Spleen (tissue), 11 donors: ENCODE measurements around the gene INSR. TPM values are rescaled to one million over a fixed set of nuclear protein-coding genes. Genes with fewer than 3 reads are reported as not detected.

Experiments used
- DNase-seq: peaks from one replicate; pipeline ENCODE4 v3.0.0-alpha.2; 2020
- H3K27ac ChIP-seq, 8 donors: fragments of 200-600 bp; sonication (generic) in 7 of 8; 1 replicate in 4 of 8; 2 replicates in 4 of 8; pipeline versions ENCODE4 v1.5.0 to v1.8.0; 2016 to 2021; ENCODE audit warnings: inconsistent platforms in 4 of 8, mild to moderate bottlenecking in 4 of 8, moderate library complexity in 1 of 8
- H3K27me3 ChIP-seq, 7 donors: fragments of 200-600 bp; sonication (generic) in 6 of 7; replicated peaks in 1 of 7; 1 replicate in 4 of 7; 2 replicates in 3 of 7; pipeline versions ENCODE4 v1.5.0 to v1.8.0; 2016 to 2021; ENCODE audit warnings: inconsistent platforms in 3 of 7, mild to moderate bottlenecking in 1 of 7
- H3K36me3 ChIP-seq, 6 donors: fragments of 200-600 bp; sonication (generic) in 5 of 6; 1 replicate in 4 of 6; 2 replicates in 2 of 6; pipeline versions ENCODE4 v1.5.0 to v1.8.0; 2016 to 2021; ENCODE audit warnings: inconsistent platforms in 2 of 6
- H3K4me1 ChIP-seq, 6 donors: fragments of 200-600 bp; sonication (generic) in 5 of 6; 1 replicate in 3 of 6; 2 replicates in 3 of 6; pipeline versions ENCODE4 v1.5.0 to v1.8.0; 2016 to 2021; ENCODE audit warnings: inconsistent platforms in 3 of 6
- H3K4me3 ChIP-seq, 8 donors: fragments of 200-600 bp; sonication (generic) in 7 of 8; 1 replicate in 4 of 8; 2 replicates in 4 of 8; pipeline versions ENCODE4 v1.5.0 to v1.8.0; 2016 to 2021; ENCODE audit warnings: inconsistent platforms in 4 of 8, mild to moderate bottlenecking in 4 of 8, moderate library complexity in 2 of 8
- H3K9me3 ChIP-seq, 8 donors: fragments of 200-600 bp; sonication (generic) in 7 of 8; 1 replicate in 4 of 8; 2 replicates in 4 of 8; pipeline versions ENCODE4 v1.5.0 to v1.8.0; 2016 to 2021; ENCODE audit warnings: inconsistent platforms in 4 of 8
- POLR2A ChIP-seq, 3 donors: fragments of 450-650 bp; IDR thresholded peaks; one replicate each; pipeline ENCODE4 v1.5.1; 2017; ENCODE audit warnings: antibody characterized with exemption in 3 of 3, mild to moderate bottlenecking in 1 of 3
- POLR2AphosphoS5 ChIP-seq, 3 donors: sonication (generic); formaldehyde crosslinking; IDR thresholded peaks; one replicate each; pipeline ENCODE4 v1.5.1; 2017; ENCODE audit warnings: antibody characterized with exemption in 3 of 3
- WGBS, 5 donors: extraction: QIAGEN DNeasy Blood & Tissue Kit in 3 of 5; methylation state at CpG; one replicate each; pipeline versions ENCODE4 v1.1.5 to v1.1.7; 2013 to 2018; 5-methylcytosine and 5-hydroxymethylcytosine counted together
- intact Hi-C: fragments of 100-400 bp; cut with DNase I; formaldehyde crosslinking; loops from one replicate; pipeline ENCODE4 v1.15.0; 2023; ENCODE audit warnings: low total_unique reads
- polyA plus RNA-seq, 3 donors: library from polyadenylated mRNA; stranded (reverse); fragments of 200-250 nt; gene quantifications; one replicate each; pipeline ENCODE4 v1.2.1, GENCODE V29; 2013
- total RNA-seq, 7 donors: library from RNA; depleted of rRNA in 3 of 7; stranded (reverse); fragments of >200 nt in 3 of 7; fragmentation: NEBNext Ultra II Directional in 4 of 7; extraction: Animal tissue kit (Norgen Biotek cat#: 25700) in 4 of 7; gene quantifications; one replicate each; pipeline versions ENCODE4 v1.1.0 to v1.2.1, GENCODE V29; 2016 to 2021
- TF ChIP-seq, protein P1 (sequence below), 11 experiments: fragments of 200-600 bp in 7 of 11; fragments of 450-650 bp in 4 of 11; sonication (generic) in 4 of 11; IDR thresholded peaks in 8 of 11; conservative IDR thresholded peaks in 3 of 11; 1 replicate in 7 of 11; 2 replicates in 4 of 11; pipeline versions ENCODE4 v1.4.0 to v1.8.0; 2016 to 2021; ENCODE audit warnings: antibody characterized with exemption in 11 of 11, inconsistent platforms in 4 of 11, mild to moderate bottlenecking in 1 of 11
- donor health status: healthy with polysubstance abuse.
- donor health status: DM: no; HTN: no; CAD: no; lungs with moderate emphysema.
- donor health status: DM: no; HTN: no; CAD: no.
- donor health status: Bipolar disorder and iron deficiency.
- donor health status: healthy.
- donor health status: DM: no; HTN: no; CAD: no.
- donor health status: DM: yes; HTN: yes; CAD: no.

INSR gene
- total and polyA plus RNA-seq, 10 donors = 7.6 to 467 (median 228) TPM

DNA sequence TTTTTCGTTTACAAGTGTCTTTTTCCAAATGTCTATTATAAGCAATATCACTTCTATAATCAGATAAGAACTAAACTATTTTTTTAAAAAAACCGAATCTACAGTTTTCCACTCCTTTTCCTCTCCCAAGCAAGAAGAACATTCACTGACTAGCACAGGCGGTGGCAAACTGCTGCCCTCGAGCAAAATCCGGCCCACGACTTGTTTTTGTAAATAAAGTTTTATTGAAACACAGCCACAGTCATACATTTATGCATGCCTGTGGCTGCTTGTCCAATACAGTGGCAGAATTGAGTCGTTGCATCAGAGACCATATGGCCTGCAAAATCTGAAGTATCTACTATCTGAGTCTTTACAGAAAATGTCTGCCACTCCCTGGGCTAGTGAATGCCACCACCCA is 27.4 kb downstream of the INSR start:
- H3K4me1 ChIP-seq = peaks cover 6 to 93% (median 58%) of the 10 kb centered on the region in 6 donors
- H3K36me3 ChIP-seq = peaks cover 0 to 75% (median 12%) of the 10 kb centered on the region in 6 donors
- no peak for DNase-seq
- intact Hi-C loops = no loop called here
- peaks cover 0 to 5% (median 0%) of the 10 kb centered on the region in 8 donors for H3K9me3 ChIP-seq
- WGBS, 5 donors = 85 to 96% (median 92%) methylated on average over 7 of the region's 7 CpGs
- peak overlapping the region in 2 of 8 donors; percentile 25 to 64 for H3K27ac ChIP-seq
- TF ChIP-seq POLR2A (IDR thresholded peaks at IDR 0.05) (no peak), POLR2AphosphoS5 (IDR thresholded peaks at IDR 0.05) (no peak)
- no peaks in the 10 kb centered on the region for H3K27me3 ChIP-seq
- no peak overlapping the region for H3K4me3 ChIP-seq

- Histone ChIP-seq H3K9me3 (peaks cover 0 to 5% (median 0%) of the 10 kb centered on the region in 8 donors), H3K27ac (peak overlapping the region in 5 of 8 donors; percentile 24 to 64 (median 27)), H3K4me1 (peaks cover 6 to 93% (median 57%) of the 10 kb centered on the region in 6 donors), H3K4me3 (no peak overlapping the region), H3K36me3 (peaks cover 0 to 75% (median 12%) of the 10 kb centered on the region in 6 donors), H3K27me3 (no peaks in the 10 kb centered on the region)
- TF ChIP-seq, protein P1, sequence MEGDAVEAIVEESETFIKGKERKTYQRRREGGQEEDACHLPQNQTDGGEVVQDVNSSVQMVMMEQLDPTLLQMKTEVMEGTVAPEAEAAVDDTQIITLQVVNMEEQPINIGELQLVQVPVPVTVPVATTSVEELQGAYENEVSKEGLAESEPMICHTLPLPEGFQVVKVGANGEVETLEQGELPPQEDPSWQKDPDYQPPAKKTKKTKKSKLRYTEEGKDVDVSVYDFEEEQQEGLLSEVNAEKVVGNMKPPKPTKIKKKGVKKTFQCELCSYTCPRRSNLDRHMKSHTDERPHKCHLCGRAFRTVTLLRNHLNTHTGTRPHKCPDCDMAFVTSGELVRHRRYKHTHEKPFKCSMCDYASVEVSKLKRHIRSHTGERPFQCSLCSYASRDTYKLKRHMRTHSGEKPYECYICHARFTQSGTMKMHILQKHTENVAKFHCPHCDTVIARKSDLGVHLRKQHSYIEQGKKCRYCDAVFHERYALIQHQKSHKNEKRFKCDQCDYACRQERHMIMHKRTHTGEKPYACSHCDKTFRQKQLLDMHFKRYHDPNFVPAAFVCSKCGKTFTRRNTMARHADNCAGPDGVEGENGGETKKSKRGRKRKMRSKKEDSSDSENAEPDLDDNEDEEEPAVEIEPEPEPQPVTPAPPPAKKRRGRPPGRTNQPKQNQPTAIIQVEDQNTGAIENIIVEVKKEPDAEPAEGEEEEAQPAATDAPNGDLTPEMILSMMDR (IDR thresholded peaks at IDR 0.05 in 8 of 11, conservative IDR thresholded peaks at IDR 0.05 in 3 of 11) = no peak
- TF ChIP-seq POLR2A (IDR thresholded peaks at IDR 0.05) (no peak), POLR2AphosphoS5 (IDR thresholded peaks at IDR 0.05) (peak in 1 of 3 donors; percentile 18)
- intact Hi-C loops = no loop called here
- 26 to 62% (median 42%) methylated on average over 5 of the region's 5 CpGs for WGBS, 5 donors
- no peak for DNase-seq
Observed at GRCh38 chr19:7265963-7266362, 28.3 kb downstream of the INSR start.

GRCh38 chr19:7264858-7265257 is 29.4 kb downstream of the INSR start:
- peaks cover 0 to 5% (median 0%) of the 10 kb centered on the region in 8 donors for H3K9me3 ChIP-seq
- H3K36me3 ChIP-seq = peaks cover 0 to 73% (median 12%) of the 10 kb centered on the region in 6 donors
- peaks cover 6 to 95% (median 60%) of the 10 kb centered on the region in 6 donors for H3K4me1 ChIP-seq
- TF ChIP-seq POLR2AphosphoS5 (IDR thresholded peaks at IDR 0.05) = no peak
- TF ChIP-seq, protein P1 (IDR thresholded peaks at IDR 0.05 in 8 of 11, conservative IDR thresholded peaks at IDR 0.05 in 3 of 11) = no peak
- TF ChIP-seq POLR2A (IDR thresholded peaks at IDR 0.05) = no peak
- H3K4me3 ChIP-seq = peak overlapping the region in 1 of 8 donors; percentile 22
- no peaks in the 10 kb centered on the region for H3K27me3 ChIP-seq
- no peak for DNase-seq
- intact Hi-C loops = no loop called here
- peak overlapping the region in 4 of 8 donors; percentile 6 to 64 (median 44) for H3K27ac ChIP-seq
- 87 to 95% (median 92%) methylated on average over 4 of the region's 4 CpGs for WGBS, 5 donors

- intact Hi-C loops = no loop called here
Observed at GRCh38 chr19:7263521-7263920, 30.7 kb downstream of the INSR start.

More at GRCh38 chr19:7263521-7263920, 30.7 kb downstream of the INSR start:
- H3K4me3 ChIP-seq = no peak overlapping the region
- H3K27me3 ChIP-seq = no peaks in the 10 kb centered on the region
- TF ChIP-seq POLR2A (IDR thresholded peaks at IDR 0.05) (no peak), POLR2AphosphoS5 (IDR thresholded peaks at IDR 0.05) (no peak)
- TF ChIP-seq, protein P1 (IDR thresholded peaks at IDR 0.05 in 8 of 11, conservative IDR thresholded peaks at IDR 0.05 in 3 of 11) = no peak
- DNase-seq = no peak
- H3K36me3 ChIP-seq = peaks cover 0 to 72% (median 12%) of the 10 kb centered on the region in 6 donors
- peak overlapping the region in 3 of 8 donors; percentile 14 to 46 (median 21) for H3K27ac ChIP-seq
- peaks cover 6 to 91% (median 58%) of the 10 kb centered on the region in 6 donors for H3K4me1 ChIP-seq
- peaks cover 0 to 5% (median 0%) of the 10 kb centered on the region in 8 donors for H3K9me3 ChIP-seq
- 71 to 90% (median 80%) methylated on average over 4 to 5 of the region's 5 CpGs for WGBS, 5 donors
